HPDE6-E6E7 (cell line): Measurements from ENCODE around the gene SLIT3.

Experiments used
- DNase-seq: peaks from one replicate; pipeline ENCODE4 v3.0.0; 2011; ENCODE audit warnings: missing footprints; ENCODE audit errors: extremely low spot score

Gene SLIT3

GRCh38 chr5:168699002-168699401 is 601.9 kb downstream of the SLIT3 start:
- no peak for DNase-seq

- no peak for DNase-seq
Observed at GRCh38 chr5:168697034-168697720, 603.8 kb downstream of the SLIT3 start.

GRCh38 chr5:168696611-168697010 is 604.3 kb downstream of the SLIT3 start:
- no peak for DNase-seq

- no peak for DNase-seq
Observed at GRCh38 chr5:168695301-168695835, 605.6 kb downstream of the SLIT3 start.

GRCh38 chr5:168694289-168694688 is 606.6 kb downstream of the SLIT3 start:
- no peak for DNase-seq

- no peak for DNase-seq
Observed at GRCh38 chr5:168693883-168694282, 607.1 kb downstream of the SLIT3 start.

GRCh38 chr5:168693297-168693696 is 607.6 kb downstream of the SLIT3 start:
- DNase-seq, result no peak

- no peak for DNase-seq
Observed at GRCh38 chr5:168691891-168692290, 609.0 kb downstream of the SLIT3 start.

GRCh38 chr5:168689260-168689659 is 611.7 kb downstream of the SLIT3 start:
- DNase-seq, result no peak

GRCh38 chr5:168686837-168687236 is 614.1 kb downstream of the SLIT3 start:
- no peak for DNase-seq

- DNase-seq, result no peak
Observed at GRCh38 chr5:168685566-168685965, 615.4 kb downstream of the SLIT3 start.

- no peak for DNase-seq
Observed at GRCh38 chr5:168683927-168684295, 617.0 kb downstream of the SLIT3 start.

- DNase-seq, result no peak
Observed at GRCh38 chr5:168683247-168683926, 617.6 kb downstream of the SLIT3 start.

GRCh38 chr5:168681556-168682183 is 619.3 kb downstream of the SLIT3 start:
- DNase-seq, result no peak

- DNase-seq, result no peak
Observed at GRCh38 chr5:168680395-168680794, 620.5 kb downstream of the SLIT3 start.

- peak; percentile 49 for DNase-seq
Observed at GRCh38 chr5:168679515-168679920, 621.4 kb downstream of the SLIT3 start.

GRCh38 chr5:168676501-168676900 is 624.4 kb downstream of the SLIT3 start:
- DNase-seq, result no peak

GRCh38 chr5:168675883-168676408 is 625.0 kb downstream of the SLIT3 start:
- DNase-seq, result no peak

- DNase-seq, result no peak
Observed at GRCh38 chr5:168674893-168675482, 626.0 kb downstream of the SLIT3 start.

GRCh38 chr5:168672888-168673287 is 628.1 kb downstream of the SLIT3 start:
- DNase-seq, result no peak

- no peak for DNase-seq
Observed at GRCh38 chr5:168672016-168672415, 628.9 kb downstream of the SLIT3 start.
